Mesenteric fat pad (tissue), 1 donor: ENCODE data around the gene MEGF8. TPM values are rescaled to one million over a fixed set of nuclear protein-coding genes. Genes with fewer than 3 reads are reported as not detected.

Experiments
- DNase-seq: peaks from one replicate; pipeline ENCODE4 v3.0.0-alpha.2; 2020; ENCODE audit warnings: low spot score
- total RNA-seq: library from RNA; stranded (reverse); fragmentation: NEBNext Ultra II Directional; extraction: Animal tissue kit (Norgen Biotek cat#: 25700); gene quantifications from one replicate; pipeline ENCODE4 v1.2.1, GENCODE V29; 2021
- donor health status: DM: yes; HTN: yes; CAD: no.

Gene MEGF8
- total RNA-seq, 1 donor from 2014 or later, result 25.8 TPM

DNA sequence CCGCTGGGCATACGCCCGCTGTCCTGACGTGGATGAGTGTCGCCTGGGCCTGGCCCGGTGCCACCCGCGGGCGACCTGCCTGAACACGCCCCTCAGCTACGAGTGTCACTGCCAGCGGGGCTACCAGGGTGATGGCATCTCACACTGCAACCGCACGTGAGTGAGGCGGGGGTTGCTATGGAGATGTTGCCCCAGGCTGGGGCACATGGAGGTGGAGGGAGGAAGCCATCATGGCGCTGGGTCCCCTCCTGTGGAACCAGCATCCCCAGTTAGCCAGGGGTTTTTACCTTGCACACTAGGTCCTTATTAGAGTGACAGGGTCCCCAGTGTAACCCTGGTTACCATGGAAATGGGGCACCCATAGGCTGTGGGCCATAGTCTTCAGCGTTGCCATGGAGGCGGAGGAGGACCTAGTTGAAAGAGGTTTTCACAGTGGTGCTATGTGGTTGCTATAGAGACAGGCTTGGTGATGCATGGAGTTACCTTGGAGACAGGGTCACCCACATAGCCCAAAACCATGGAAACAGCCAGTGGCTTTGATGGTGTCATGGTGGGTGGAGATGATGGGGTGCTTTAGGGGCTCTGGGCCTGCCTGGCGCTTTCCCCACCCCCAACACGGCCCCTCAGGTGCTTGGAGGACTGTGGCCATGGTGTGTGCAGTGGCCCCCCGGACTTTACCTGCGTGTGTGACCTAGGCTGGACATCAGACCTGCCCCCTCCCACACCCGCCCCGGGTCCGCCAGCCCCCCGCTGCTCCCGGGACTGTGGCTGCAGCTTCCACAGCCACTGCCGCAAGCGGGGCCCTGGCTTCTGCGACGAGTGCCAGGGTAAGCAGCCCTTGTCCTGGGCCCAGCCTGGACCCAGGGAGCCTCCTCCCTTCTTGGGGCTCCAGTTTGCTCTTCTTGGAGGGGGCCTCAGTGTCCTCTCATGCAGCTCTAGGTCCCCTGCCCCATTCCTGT is 27.1 kb downstream of the MEGF8 start:
- DNase-seq, result no peak

DNA sequence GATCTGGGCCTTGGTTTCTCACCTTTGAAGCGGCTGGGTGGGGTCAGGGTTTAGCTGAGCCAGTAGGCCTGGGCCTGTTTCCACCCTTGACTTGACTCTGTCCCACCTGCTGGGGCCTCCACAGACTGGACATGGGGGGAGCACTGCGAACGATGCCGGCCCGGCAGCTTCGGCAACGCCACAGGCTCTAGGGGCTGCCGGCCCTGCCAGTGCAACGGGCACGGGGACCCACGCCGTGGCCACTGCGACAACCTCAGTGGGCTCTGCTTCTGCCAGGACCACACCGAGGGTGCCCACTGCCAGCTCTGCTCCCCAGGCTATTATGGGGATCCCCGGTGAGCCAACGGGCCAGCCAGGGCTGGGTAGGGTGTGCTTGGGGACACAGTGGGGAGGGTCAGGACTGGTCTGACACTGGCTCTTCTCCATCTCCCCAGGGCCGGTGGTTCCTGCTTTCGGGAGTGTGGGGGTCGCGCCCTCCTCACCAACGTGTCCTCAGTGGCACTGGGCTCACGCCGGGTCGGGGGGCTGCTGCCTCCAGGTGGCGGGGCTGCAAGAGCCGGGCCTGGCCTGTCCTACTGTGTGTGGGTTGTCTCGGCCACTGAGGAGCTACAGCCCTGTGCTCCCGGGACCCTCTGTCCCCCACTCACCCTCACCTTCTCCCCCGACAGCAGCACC is 28.0 kb downstream of the MEGF8 start:
- no peak for DNase-seq

DNA sequence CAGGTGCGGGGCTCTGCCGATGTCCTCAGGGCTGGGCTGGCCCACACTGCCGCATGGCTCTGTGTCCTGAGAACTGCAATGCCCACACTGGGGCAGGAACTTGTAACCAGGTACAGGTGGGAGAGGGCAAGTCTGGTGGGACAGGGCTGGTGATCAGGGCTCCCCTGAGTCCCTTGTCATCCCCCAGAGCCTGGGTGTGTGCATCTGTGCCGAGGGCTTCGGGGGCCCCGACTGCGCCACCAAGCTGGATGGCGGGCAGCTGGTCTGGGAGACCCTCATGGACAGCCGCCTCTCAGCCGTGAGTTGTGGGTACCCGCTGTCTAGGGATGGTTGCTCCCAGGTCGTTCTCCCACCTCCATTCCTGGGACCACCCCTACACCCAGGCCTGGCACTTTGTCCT is 30.5 kb downstream of the MEGF8 start:
- no peak for DNase-seq

DNA sequence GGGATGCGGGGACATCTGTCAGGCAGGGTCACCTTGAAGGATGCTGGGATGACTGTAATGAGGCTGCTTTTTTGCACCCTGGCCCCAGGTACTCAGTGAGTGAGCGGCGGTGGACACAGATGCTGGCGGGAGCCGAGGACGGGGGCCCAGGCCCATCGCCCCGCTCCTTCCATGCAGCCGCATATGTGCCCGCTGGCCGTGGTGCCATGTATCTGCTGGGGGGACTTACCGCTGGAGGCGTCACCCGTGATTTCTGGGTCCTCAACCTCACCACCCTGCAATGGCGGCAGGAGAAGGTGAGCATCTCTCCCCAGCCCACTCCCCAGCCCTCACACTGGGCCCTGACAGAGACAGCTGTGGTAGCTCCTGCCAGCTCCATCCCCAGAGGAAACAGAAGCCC is 31.3 kb downstream of the MEGF8 start:
- DNase-seq, result no peak

DNA sequence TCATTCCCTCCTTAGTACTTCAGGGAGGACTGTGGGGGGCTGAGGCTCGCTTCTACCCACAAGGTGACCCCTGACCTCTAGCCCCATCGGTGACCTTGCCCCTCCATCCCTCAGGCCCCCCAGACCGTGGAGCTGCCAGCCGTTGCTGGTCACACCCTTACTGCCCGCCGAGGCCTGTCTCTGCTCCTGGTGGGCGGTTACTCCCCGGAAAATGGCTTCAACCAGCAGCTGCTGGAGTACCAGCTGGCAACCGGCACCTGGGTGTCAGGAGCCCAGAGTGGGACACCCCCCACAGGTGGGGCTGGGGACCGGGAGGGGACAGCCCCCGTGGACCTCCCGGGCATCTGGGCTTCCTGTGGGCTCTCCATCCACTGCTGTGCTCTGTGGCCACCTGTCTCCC is 31.9 kb downstream of the MEGF8 start:
- DNase-seq, result no peak

DNA sequence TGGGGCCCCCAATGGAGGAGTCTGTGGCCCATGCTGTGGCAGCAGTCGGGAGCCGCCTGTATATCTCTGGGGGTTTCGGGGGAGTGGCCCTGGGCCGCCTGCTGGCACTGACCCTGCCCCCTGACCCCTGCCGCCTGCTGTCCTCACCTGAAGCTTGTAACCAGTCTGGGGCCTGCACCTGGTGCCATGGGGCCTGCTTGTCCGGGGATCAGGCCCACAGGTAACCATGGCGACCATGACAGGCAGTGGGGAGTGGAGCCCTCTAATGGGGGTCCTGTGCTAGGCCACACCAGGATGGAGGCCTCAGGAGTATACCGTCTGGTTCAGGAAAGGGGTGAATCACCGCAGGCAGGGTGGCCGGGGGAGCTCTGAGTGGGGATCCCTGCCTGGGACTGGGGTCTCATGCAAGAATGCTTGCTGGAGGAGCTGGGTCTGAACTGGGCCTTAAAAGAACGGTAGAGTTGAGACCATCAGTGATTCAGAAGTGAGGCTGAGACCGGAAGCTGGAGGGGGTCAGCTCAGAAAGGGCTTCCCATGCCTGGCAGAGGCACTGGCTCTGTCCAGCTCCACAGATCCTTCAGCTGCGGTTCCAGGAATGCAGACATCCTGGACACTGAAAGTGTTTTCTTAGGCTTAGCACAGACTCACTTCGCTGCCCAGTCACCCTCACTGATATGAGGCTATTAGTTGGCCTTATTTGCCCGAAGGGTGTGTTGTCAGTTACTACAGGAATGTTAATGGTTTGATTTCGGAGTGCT is 35.5 kb downstream of the MEGF8 start:
- no peak for DNase-seq

DNA sequence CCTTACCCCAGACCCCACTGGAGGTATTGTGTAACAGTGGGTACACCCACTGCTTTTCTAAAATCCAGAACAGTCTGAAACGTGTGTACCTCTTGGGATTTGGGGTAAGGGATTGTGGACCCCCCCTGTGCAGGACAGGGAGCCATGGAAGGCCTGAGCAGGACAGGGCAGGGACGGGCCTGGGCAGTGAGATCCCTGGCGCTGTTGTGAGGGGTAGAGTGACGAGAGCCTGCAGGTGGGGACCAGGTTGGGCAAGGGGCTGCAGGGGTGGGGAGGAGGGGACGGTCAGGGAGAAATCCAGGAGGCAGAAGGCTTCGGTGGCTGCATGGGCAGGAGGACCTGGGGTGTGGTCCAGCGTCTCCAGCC is 36.1 kb downstream of the MEGF8 start:
- no peak for DNase-seq

DNA sequence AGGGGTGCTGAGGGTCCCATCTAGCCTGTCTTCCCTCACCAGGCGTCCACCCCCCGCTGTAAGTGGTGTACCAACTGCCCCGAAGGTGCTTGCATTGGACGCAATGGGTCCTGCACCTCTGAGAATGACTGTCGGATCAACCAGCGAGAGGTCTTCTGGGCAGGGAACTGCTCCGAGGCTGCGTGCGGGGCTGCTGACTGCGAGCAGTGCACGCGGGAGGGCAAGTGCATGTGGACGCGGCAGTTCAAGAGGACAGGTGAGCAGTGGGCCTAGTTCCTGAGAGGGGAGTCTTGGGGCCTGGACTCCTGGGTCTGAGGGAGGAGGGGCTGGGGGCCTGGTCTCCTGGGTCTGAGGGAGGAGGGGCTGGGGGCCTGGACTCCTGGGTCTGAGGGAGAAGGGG is 36.9 kb downstream of the MEGF8 start:
- no peak for DNase-seq

DNA sequence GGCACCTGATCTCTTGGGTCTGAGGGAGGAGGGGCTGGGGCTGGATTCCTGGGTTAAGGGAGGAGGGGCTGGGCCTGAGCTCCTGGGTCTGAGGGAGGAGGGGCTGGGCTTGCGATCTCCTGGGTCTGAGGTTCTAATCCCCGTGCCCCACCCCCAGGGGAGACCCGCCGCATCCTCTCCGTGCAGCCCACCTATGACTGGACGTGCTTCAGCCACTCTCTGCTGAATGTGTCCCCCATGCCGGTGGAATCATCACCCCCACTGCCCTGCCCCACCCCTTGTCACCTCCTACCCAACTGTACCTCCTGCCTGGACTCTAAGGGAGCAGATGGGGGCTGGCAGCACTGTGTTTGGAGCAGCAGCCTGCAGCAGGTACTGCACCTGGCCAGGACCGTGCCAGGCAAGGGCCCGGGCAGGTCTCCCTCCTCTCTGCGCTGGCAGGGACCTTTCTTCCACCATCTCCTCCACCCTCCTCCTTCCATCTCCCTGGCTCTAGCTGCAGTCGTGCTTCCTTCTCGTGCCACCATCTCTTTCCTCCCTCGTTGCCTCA is 37.5 kb downstream of the MEGF8 start:
- no peak for DNase-seq

DNA sequence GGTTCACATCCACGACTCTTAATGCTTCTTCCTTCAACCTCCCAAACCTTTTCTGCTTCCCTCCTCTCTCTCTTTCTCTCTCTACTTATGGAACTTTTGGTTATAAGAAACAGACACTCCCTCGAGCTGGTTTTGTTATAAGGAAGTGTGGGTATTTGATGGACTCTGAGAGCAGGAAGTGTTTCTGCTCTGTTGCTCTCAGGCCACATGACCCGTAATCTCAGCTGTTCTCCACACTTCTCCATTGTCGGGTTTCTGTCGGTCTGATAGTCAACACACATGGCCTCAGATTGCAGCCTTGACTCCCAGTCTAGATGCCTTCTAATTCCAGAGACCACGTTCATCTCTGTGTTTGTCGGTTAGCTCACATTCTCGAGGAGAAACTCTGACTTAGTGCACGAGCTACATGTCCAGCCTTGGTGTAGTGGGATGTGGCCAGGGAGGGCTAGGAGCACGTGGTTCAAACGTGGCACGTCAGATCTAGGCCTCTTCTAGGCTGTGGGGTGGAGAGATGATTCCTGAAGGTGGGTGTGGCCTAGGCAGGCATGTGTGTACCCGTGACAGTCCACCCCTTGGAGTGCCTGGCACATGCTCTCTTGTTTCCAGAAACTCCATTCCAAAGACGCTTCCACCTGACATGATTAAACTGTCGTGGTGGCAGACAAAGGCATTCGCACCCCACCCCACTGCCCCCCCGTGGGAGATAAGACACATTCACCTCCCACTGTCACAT is 38.3 kb downstream of the MEGF8 start:
- no peak for DNase-seq

DNA sequence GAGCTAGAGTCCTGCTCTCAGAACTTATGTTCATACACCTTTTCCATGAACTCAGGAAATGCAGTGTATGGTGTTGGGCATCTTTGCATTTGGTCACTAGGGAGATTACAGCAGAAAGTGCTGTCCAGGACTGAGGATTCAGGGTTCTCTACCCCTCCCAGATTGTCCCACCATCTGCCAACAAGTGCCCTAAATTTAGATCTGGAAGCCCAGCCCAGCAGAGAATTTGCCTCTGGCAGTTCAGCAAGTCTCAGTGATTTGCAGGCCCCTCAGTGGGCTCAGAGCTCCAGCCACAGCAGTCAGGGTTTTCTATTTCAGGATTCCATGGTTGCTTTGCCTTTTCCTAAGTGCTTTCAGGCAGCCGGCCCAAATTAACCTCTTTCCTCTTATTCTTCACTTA is 41.2 kb downstream of the MEGF8 start:
- no peak for DNase-seq

DNA sequence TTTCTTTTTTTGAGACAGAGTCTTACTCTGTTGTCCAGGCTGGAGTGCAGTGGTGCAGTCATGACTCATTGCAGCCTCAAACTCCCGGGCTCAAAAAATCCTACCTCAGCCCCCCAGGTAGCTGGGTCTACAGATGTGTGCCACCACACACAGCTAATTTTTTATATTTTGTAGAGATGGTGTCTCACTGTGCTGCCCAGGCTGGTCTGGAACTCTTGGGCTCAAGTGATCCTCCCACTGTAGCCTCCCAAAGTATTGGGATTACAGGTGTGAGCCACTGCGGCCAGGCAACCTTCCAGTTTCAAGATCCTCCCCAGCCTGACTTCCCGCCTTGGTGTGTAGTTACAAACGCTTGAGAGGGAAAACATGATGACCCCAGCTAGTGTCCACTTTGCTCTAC is 42.5 kb downstream of the MEGF8 start:
- DNase-seq, result no peak

DNA sequence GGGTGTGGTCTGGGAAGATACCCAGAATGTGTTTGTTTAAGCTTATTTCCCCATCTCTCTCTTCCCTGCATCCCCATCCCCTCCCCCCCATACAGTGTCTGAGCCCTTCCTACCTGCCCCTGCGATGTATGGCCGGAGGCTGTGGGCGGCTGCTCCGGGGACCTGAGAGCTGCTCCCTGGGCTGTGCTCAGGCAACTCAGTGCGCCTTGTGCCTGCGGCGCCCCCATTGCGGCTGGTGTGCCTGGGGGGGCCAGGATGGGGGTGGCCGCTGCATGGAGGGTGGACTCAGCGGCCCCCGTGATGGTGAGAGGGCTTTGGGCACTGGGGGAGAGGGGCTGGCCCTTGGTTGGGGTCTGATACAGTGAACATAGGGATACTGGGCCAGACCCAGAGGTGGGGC is 42.9 kb downstream of the MEGF8 start:
- no peak for DNase-seq

DNA sequence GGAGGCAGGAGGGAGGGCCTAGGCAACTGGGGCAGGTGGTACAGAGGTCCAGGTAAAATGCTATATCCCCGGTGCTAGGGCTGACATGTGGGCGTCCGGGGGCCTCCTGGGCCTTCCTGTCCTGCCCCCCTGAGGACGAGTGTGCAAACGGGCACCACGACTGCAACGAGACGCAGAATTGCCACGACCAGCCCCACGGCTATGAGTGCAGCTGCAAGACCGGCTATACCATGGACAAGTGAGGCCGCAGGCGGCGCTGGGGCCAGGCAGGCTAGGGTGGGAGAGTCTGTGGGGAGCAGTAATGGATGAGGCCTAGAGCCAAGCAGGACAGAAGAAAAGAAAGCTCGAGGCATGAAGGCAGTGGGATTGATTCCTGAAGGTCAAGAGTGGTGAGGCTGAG is 43.3 kb downstream of the MEGF8 start:
- DNase-seq, result no peak

DNA sequence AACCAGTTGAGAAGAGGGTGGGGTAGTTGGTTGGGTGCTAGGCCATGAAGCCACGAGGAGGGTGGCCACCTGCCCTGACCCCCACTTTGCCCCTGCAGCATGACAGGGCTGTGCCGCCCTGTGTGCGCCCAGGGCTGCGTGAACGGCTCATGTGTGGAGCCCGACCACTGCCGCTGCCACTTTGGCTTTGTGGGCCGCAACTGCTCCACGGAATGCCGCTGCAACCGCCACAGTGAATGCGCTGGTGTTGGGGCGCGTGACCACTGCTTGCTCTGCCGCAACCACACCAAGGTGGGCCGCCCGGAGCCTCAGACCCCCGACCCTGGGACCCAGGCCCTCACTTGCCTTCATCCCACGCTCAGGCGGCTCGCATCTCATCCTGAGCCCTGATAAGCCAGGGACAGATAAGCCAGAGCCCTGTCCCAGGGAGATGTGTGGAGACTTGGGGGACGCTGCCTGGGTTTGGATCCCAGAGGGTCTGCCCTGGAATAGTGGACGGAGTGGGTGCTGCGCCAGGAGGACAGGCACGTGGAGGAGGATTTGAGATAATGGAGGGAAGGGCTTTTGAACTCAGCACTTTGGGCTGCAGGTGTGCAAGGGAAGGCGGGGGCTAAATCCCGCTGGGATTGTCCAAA is 44.1 kb downstream of the MEGF8 start:
- DNase-seq, result no peak

DNA sequence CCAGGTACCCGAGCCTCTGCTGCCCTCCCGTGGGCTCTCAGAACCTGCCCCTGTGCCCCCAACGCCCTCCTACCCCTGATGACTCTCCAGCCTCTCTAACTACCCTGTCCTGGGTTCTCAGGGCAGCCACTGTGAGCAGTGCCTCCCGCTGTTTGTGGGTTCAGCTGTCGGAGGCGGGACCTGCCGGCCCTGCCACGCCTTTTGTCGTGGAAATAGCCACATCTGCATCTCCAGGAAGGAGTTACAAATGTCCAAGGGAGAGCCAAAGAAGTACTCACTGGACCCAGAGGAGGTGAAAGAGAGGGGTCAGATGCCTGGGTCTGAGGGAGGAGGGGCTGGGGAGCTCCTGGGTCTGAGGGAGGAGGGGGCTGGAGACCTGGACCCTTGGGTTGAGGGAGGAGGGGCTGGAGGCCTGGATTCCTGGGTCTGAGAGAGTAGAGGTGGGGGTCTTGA is 44.7 kb downstream of the MEGF8 start:
- no peak for DNase-seq

DNA sequence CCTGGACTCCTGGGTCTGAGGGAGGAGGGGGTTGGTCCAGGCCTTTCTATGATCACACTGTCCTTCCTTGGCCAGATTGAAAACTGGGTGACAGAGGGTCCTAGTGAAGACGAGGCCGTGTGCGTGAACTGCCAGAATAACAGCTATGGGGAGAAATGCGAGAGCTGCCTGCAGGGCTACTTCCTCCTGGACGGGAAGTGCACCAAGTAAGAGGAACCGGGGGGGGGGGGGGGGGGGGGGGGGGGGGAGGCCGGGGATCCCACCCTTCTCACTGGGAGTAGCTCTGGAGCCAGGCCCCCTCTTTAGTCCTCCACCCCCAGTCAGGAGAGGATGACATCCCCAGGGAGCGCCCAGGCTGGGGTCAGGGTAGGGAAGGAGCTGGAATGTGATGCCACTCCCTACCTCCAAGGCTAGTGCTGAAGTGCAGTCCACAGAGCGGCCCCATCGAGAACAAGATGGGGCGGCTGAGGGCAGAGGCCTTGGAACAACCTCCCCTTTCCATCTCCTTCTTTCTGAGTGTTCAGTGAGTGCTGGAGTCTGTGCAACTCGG is 45.3 kb downstream of the MEGF8 start:
- no peak for DNase-seq

DNA sequence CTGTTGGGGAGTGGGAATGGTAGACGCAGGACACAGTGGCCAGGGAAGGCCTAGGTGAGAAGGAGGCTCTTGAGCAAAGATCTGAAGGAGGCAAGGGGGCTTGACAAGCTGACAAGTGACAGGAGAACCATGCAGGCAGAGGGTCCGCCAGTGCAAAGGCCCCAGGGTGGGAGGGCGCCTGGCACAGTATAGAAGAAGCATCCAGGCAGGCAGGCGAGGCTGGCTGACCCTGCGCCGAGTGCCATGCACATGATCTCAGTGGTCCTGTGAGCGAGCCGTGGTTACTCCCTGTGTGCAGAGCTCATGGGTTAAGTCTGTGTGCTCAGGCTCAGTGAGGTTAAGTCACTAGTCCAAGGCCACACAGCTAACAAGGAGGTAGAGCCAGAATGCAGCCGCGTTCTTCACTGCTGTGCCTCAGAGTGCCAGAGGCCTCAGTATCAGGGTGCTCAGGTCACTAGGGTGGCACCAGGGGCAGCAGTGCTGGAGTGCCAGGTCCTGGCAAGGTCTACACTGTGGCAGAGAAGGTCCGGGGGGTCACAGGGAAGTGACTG is 49.5 kb downstream of the MEGF8 start:
- no peak for DNase-seq

DNA sequence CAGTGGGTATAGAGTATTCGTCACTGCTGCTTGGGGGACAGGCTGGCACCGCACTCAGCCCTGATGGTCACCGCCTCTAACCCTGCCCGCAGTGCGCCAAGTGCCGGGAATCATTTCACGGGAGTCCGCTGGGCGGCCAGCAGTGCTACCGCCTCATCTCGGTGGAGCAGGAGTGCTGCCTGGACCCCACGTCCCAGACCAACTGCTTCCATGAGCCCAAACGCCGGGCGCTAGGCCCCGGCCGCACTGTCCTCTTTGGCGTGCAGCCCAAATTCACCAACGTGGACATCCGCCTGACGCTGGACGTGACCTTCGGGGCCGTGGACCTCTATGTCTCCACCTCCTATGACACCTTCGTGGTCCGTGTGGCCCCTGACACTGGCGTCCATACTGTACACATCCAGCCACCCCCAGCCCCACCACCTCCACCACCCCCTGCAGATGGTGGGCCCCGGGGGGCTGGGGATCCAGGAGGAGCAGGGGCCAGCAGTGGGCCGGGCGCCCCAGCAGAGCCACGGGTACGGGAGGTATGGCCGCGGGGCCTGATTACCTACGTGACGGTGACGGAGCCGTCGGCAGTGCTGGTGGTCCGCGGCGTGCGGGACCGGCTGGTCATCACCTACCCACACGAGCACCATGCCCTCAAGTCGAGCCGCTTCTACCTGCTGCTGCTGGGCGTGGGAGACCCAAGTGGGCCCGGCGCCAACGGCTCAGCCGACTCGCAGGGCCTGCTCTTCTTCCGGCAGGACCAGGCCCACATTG is 50.2 kb downstream of the MEGF8 start:
- no peak for DNase-seq
